RWPE1 (cell line): ENCODE measurements around the gene PID1.

Experiments
- CTCF ChIA-PET: fragments of 350-600 bp; sonication (Branson Sonifier 250); formaldehyde crosslinking; extraction: SDS; loops from one replicate; lab custom pipeline; 2021; lab: Yijun Ruan, JAX
- POLR2A ChIA-PET: fragments of 400-600 bp; formaldehyde crosslinking; extraction: SDS; loops from one replicate; lab custom pipeline; 2020; ENCODE audit warnings: antibody characterized with exemption; ENCODE audit not compliant: low non-redundant PET; lab: Yijun Ruan, JAX
- DNase-seq: peaks from one replicate; pipeline ENCODE4 v3.0.0; 2012; ENCODE audit warnings: low spot score
- H3K27ac ChIP-seq: fragments of 450-650 bp; 2 replicates; pipeline ENCODE4 v1.5.1; 2017
- TF ChIP-seq, protein P1 (sequence below): fragments of 450-650 bp; conservative IDR thresholded peaks from 2 replicates; pipeline ENCODE4 v1.5.1; 2017; ENCODE audit warnings: low read depth, mild to moderate bottlenecking

The PID1 gene

DNA sequence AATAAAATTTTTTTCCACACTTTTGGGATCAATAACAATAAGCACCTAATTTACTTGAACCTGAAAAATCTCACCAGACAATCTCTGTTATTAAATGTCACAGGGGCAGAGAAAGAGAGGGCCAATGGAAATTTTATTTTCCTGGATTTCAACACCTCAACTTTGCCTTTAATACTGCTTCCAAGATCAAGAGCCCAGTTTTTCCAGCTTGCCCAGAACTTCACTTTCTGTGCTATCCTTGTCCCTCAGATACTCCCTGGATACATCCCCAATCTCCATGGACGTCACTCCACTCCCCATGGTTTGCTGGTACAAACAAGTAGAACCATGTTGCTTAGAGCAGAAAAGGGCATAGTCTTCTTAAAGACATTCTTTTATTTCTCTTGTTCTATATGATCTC lies 29.3 kb upstream of the PID1 start:
- H3K27ac ChIP-seq: no peak overlapping the region
- ChIA-PET CTCF (interaction anchor here (1.0 kb wide), 1 partner anchor 554 kb away, joined by 3 read pairs; no protein-coding TSS in a partner anchor), POLR2A (no interaction called here)
- no peak for DNase-seq
- TF ChIP-seq, protein P1, sequence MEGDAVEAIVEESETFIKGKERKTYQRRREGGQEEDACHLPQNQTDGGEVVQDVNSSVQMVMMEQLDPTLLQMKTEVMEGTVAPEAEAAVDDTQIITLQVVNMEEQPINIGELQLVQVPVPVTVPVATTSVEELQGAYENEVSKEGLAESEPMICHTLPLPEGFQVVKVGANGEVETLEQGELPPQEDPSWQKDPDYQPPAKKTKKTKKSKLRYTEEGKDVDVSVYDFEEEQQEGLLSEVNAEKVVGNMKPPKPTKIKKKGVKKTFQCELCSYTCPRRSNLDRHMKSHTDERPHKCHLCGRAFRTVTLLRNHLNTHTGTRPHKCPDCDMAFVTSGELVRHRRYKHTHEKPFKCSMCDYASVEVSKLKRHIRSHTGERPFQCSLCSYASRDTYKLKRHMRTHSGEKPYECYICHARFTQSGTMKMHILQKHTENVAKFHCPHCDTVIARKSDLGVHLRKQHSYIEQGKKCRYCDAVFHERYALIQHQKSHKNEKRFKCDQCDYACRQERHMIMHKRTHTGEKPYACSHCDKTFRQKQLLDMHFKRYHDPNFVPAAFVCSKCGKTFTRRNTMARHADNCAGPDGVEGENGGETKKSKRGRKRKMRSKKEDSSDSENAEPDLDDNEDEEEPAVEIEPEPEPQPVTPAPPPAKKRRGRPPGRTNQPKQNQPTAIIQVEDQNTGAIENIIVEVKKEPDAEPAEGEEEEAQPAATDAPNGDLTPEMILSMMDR: no peak

DNA sequence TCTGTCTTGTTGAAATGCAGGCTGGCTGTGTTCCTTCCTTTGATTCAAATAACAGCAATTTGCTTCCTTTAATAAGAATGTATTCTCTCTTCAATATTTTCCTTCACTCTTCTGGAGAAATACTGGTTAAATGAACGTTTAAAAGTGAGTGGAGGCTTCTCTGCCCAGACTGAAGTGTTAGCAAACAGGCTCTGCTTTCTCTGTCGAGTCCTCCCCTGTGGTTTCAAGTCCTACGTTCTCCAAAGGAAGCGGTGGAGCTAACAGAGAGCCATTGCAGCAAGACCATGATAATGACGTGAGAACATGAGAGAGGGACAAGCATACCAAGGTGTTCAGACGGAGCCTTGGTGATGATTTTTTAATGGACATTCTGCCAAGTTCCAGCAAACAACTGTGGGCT lies 26.2 kb upstream of the PID1 start:
- ChIA-PET POLR2A (no interaction called here), CTCF (no interaction called here)
- TF ChIP-seq, protein P1: no peak
- no peak for DNase-seq
- no peak overlapping the region for H3K27ac ChIP-seq

DNA sequence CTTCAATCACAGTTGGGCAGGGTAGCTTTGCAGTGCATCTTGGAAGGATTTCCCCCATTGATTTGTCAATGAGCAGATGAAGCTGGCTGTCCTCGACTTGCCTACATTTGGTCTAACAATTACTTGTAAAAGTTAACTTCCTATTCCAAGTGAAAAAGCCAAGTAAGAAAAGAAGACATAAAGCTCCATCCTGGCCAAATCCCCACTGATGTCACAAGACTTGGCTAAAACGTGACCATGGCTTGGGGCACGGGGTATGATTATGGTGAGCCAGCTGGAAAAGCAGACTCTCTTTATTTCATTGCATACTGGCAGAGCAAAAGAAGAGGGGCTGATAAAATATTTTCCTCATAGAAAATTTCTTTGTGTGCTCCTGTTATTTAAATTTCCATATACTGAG lies 25.4 kb upstream of the PID1 start:
- ChIA-PET CTCF (no interaction called here), POLR2A (no interaction called here)
- no peak for DNase-seq
- TF ChIP-seq, protein P1: no peak
- no peak overlapping the region for H3K27ac ChIP-seq

DNA sequence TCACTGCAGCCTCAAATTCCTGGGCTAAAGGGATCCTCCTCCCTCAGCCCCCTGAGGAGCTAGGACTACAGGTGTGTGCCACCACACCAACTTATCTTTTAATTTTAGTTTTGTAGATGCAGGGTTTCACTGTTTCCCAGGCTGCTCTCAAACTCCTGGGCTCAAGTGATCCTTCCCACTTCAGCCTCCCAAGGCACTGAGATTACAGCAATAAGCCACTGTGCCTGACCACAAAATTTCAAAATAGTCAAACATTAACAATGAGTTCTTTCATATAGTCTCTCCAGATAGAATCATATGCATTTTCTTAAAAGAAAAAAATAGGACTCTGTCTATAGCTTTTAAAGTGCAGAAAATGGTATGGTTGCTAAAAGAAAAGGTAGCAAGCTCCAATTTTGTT lies 24.9 kb upstream of the PID1 start:
- ChIA-PET POLR2A (no interaction called here), CTCF (no interaction called here)
- no peak overlapping the region for H3K27ac ChIP-seq
- DNase-seq: no peak
- TF ChIP-seq, protein P1: no peak

DNA sequence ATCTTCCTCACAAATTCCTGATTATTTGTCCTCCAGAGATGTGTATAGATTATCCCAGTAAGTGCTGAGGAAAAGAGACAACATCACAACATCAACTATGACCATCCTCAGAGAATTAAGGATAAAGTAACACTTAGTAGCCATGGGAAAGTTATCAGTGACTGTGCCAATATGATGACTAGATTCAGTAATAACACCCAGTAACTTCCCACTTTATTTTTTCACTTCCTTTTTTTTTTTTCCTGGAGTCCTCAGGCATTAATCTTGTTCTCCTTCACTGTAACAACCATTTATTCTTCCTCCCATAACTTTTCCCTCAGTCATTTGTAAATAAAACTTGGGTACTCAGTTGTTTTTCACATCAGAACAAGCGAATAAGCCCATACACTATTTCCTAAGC lies 16.7 kb upstream of the PID1 start:
- TF ChIP-seq, protein P1: no peak
- DNase-seq: no peak
- no peak overlapping the region for H3K27ac ChIP-seq
- ChIA-PET CTCF (no interaction called here), POLR2A (no interaction called here)

DNA sequence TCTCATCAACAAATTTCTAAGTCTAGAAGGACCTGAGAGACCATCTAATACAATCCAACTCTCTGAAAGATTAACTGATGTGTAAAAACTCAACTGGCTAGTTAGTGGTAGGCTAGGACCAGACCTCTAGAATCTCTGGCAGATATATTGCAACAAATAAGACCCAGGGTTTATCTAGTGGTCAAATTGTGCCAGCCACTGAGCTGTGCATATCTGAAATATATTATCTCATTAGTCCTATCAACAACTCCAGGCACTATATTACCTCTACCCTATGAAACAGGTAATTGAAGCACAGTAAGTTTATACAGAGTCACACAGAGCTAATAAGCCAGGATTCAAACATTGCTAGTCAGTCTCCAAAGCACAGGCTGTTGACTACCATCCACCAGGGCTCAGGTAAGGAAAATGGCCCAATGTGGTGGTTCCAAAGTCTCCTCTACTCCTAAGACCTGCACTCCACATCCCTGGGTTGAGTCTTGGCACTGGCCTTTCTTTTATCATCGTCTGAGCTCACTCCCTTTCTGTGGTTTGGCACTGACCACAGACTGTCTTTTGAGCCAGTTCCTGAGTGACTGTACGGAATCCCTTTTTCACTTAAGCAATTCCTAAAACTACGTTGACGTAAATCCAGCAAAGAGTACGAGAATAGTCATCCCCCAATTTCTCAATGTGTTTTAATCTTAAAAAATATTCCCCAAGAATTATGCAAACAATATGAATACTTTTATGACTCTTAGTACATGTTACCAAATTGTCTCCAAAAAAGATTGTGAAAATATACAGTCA lies 11.9 kb upstream of the PID1 start:
- peak; percentile 75 for DNase-seq
- peak overlapping the region; percentile 62; the same call in 1 of the 2 replicates for H3K27ac ChIP-seq
- TF ChIP-seq, protein P1: no peak
- CTCF ChIA-PET: interaction anchor here (1.2 kb wide), 1 partner anchor 304 kb away, joined by 4 read pairs; no protein-coding TSS in a partner anchor
- POLR2A ChIA-PET: no interaction called here
